Panc1 (cell line): ENCODE data around the gene POC1B. TPM values are rescaled to one million over a fixed set of nuclear protein-coding genes. Genes with fewer than 3 reads are reported as not detected.

ENCODE experiments used
- ATAC-seq: fragments of 200-7000 bp; cut with Tn5 transposase; 2 replicates; pipeline ENCODE4 v1.9.1; 2020; ENCODE audit warnings: mild to moderate bottlenecking, moderate library complexity
- BruUV-seq: library from RNA; stranded (reverse); fragments of 400-500 nt; replicated peaks from 2 replicates; lab custom pipeline; 2021; lab: Mats Ljungman, UMichigan
- CTCF ChIA-PET: fragments of 300-600 bp; sonication (Branson Sonifier 250); formaldehyde crosslinking; loops from one replicate; lab custom pipeline; 2022; ENCODE audit warnings: antibody characterized with exemption; lab: Charles Lee
- POLR2A ChIA-PET: fragments of 300-600 bp; sonication (Branson Sonifier 250); formaldehyde crosslinking; loops from one replicate; lab custom pipeline; 2022; ENCODE audit warnings: antibody characterized with exemption; lab: Charles Lee
- DNase-seq: peaks from one replicate; pipeline ENCODE4 v3.0.0-alpha.2; 2010; ENCODE audit warnings: low read depth, low spot score
- H3K27ac ChIP-seq: 2 replicates; pipeline ENCODE4 v1.5.1; 2011; ENCODE audit warnings: mild to moderate bottlenecking, low read length, inconsistent platforms
- H3K27me3 ChIP-seq: fragments of 200-500 bp; sonication (Bioruptor generic); 2 replicates; pipeline ENCODE4 v1.6.0; 2014; ENCODE audit warnings: low read length, inconsistent platforms; ENCODE audit not compliant: control insufficient read depth, insufficient read depth
- H3K36me3 ChIP-seq: fragments of 200-500 bp; sonication (Bioruptor generic); 2 replicates; pipeline ENCODE4 v1.5.1; 2014; ENCODE audit warnings: inconsistent platforms, mild to moderate bottlenecking, low read length, moderate library complexity; ENCODE audit not compliant: control insufficient read depth, insufficient read depth
- H3K4me1 ChIP-seq: 2 replicates; pipeline ENCODE4 v1.5.1; 2011; ENCODE audit warnings: inconsistent platforms, mild to moderate bottlenecking, low read length, moderate library complexity; ENCODE audit not compliant: control insufficient read depth, insufficient read depth
- H3K4me3 ChIP-seq, 2 experiments: 2 replicates each; pipeline ENCODE4 v1.5.1; 2011 to 2012; ENCODE audit warnings: low read depth in 2 of 2, low read length in 2 of 2, mild to moderate bottlenecking in 2 of 2, inconsistent platforms in 1 of 2, moderate library complexity in 1 of 2
- H3K9me3 ChIP-seq: fragments of 200-500 bp; sonication (Bioruptor generic); 2 replicates; pipeline ENCODE4 v1.5.1; 2014; ENCODE audit warnings: low read depth, mild to moderate bottlenecking, inconsistent platforms, low read length, moderate library complexity; ENCODE audit not compliant: control insufficient read depth, insufficient read depth
- CTCF ChIP-seq: fragments of 450-650 bp; IDR thresholded peaks from 2 replicates; pipeline ENCODE4 v1.5.1; 2017; ENCODE audit warnings: mild to moderate bottlenecking
- POLR2AphosphoS5 ChIP-seq: IDR thresholded peaks from 2 replicates; pipeline ENCODE4 v1.6.1; 2012; ENCODE audit warnings: mild to moderate bottlenecking, low read depth, low read length, moderate library complexity
- REST ChIP-seq, 2 experiments: IDR thresholded peaks; 2 replicates each; pipeline ENCODE4 v1.6.1; 2011 to 2012; ENCODE audit warnings: low read depth in 2 of 2, control low read depth in 1 of 2, low read length in 1 of 2, mild to moderate bottlenecking in 1 of 2, moderate library complexity in 1 of 2; ENCODE audit not compliant: insufficient read depth in 1 of 2
- SIN3A ChIP-seq: IDR thresholded peaks from 2 replicates; pipeline ENCODE4 v1.6.1; 2012; ENCODE audit warnings: low read depth, mild to moderate bottlenecking, low read length, moderate library complexity, borderline replicate concordance; ENCODE audit not compliant: insufficient read depth
- TCF7L2 ChIP-seq: IDR thresholded peaks from 2 replicates; pipeline ENCODE4 v1.6.1; 2011; ENCODE audit warnings: mild to moderate bottlenecking, low read depth, low read length, inconsistent platforms
- in situ Hi-C: cut with HindIII; loops from 2 replicates; pipeline ENCODE4 v1.10.0; 2016; ENCODE audit warnings: low sequenced_read_pairs, low pct_unique_long_range_greater_than_20kb
- intact Hi-C: fragments of 100-400 bp; cut with micrococcal nuclease; formaldehyde crosslinking; loops from one replicate; pipeline ENCODE4 v1.10.0; 2022; ENCODE audit not compliant: unreplicated experiment
- total RNA-seq: library from RNA; stranded (reverse); gene quantifications from one replicate; pipeline ENCODE4 v1.2.1, GENCODE V29; 2021; ENCODE audit not compliant: unreplicated experiment

The POC1B gene
- total RNA-seq, 1 experiment from 2014 or later, result 7.3 TPM

- intact Hi-C loops (no loop called here), in situ Hi-C loops (no loop called here)
- ATAC-seq, result no peak
- Histone ChIP-seq H3K9me3 (no peaks in the 10 kb centered on the region), H3K36me3 (no peaks in the 10 kb centered on the region), H3K27me3 (no peaks in the 10 kb centered on the region), H3K4me1 (no peaks in the 10 kb centered on the region), H3K27ac (no peak overlapping the region), H3K4me3 (no peak overlapping the region)
- DNase-seq, result no peak
- ChIA-PET CTCF (interaction anchor here (0.7 kb wide), 1 partner anchor 27 kb away, joined by 16 read pairs; no protein-coding TSS in a partner anchor), POLR2A (no interaction called here)
- no TSS peak for BruUV-seq
- TF ChIP-seq REST (IDR thresholded peaks at IDR 0.05; ENCODE audit: insufficient read depth in 1 of 2, low read depth in 2 of 2, low read length in 1 of 2) (no peak), CTCF (no peak), POLR2AphosphoS5 (no peak), TCF7L2 (no peak), SIN3A (no peak)
These were observed 93.5 kb downstream of the POC1B start for GRCh38 chr12:89432396-89432795.

GRCh38 chr12:89429528-89429927 lies 96.3 kb downstream of the POC1B start:
- no peak for TF ChIP-seq SIN3A
- TF ChIP-seq TCF7L2, result no peak
- TF ChIP-seq POLR2AphosphoS5, result no peak
- no peak for TF ChIP-seq CTCF
- TF ChIP-seq REST (IDR thresholded peaks at IDR 0.05; ENCODE audit: insufficient read depth in 1 of 2, low read depth in 2 of 2, low read length in 1 of 2), result no peak
- Histone ChIP-seq H3K27ac (no peak overlapping the region), H3K27me3 (no peaks in the 10 kb centered on the region), H3K9me3 (no peaks in the 10 kb centered on the region), H3K36me3 (no peaks in the 10 kb centered on the region), H3K4me3 (no peak overlapping the region), H3K4me1 (no peaks in the 10 kb centered on the region)
- ChIA-PET CTCF (no interaction called here), POLR2A (no interaction called here)
- intact Hi-C loops (no loop called here), in situ Hi-C loops (no loop called here)
- no peak for DNase-seq
- no TSS peak for BruUV-seq
- no peak for ATAC-seq
